ENCODE data around the gene ACTRT2.
A peak's percentile ranks its signal among the peaks of the same experiment; 100 is the strongest.

The ACTRT2 gene

GRCh38 chr1:3067671-3068563, 46.6 kb downstream of the ACTRT2 start:
- H3K27ac ChIP-seq = no peak overlapping the region
- H3K9me3 ChIP-seq = no peaks in the 10 kb centered on the region
- no peak for TF ChIP-seq CTCF (IDR thresholded peaks at IDR 0.05)
- H3K4me3 ChIP-seq (ENCODE audit: low read depth in 1 of 2, low read length in 1 of 2) = no peak overlapping the region
- no peaks in the 10 kb centered on the region for H3K36me3 ChIP-seq
- peaks cover 4 to 13% of the 10 kb centered on the region in 2 experiments for H3K4me1 ChIP-seq (ENCODE audit: control insufficient read depth in 1 of 2, insufficient read depth in 1 of 2, low read depth in 1 of 2, low read length in 1 of 2)
- H3K27me3 ChIP-seq = peaks cover 83% of the 10 kb centered on the region

- Histone ChIP-seq H3K27me3 (peaks cover 92% of the 10 kb centered on the region), H3K36me3 (no peaks in the 10 kb centered on the region), H3K27ac (no peak within 1 kb of the TSS), H3K4me3 (ENCODE audit: low read depth in 1 of 2, low read length in 1 of 2) (peak within 1 kb of the TSS; percentile 20 to 47), H3K4me1 (ENCODE audit: control insufficient read depth in 1 of 2, insufficient read depth in 1 of 2, low read depth in 1 of 2, low read length in 1 of 2) (peaks cover 4 to 13% of the 10 kb centered on the region in 2 experiments), H3K9me3 (no peaks in the 10 kb centered on the region)
- no peak for TF ChIP-seq CTCF (IDR thresholded peaks at IDR 0.05)
Measured at GRCh38 chr1:3068564-3069431, 47.5 kb downstream of the ACTRT2 start, which contains the start of gene PRDM16. TSS of gene PRDM16 (plus strand) at chr1:3069203. CDS start at chr1:3069260, 57 bp downstream.

GRCh38 chr1:3069491-3070308, 48.4 kb downstream of the ACTRT2 start:
- Histone ChIP-seq H3K4me1 (ENCODE audit: control insufficient read depth in 1 of 2, insufficient read depth in 1 of 2, low read depth in 1 of 2, low read length in 1 of 2) (peaks cover 4 to 13% of the 10 kb centered on the region in 2 experiments), H3K27ac (no peak overlapping the region), H3K36me3 (no peaks in the 10 kb centered on the region), H3K27me3 (peaks cover 99% of the 10 kb centered on the region), H3K9me3 (no peaks in the 10 kb centered on the region), H3K4me3 (ENCODE audit: low read depth in 1 of 2, low read length in 1 of 2) (peak overlapping the region; percentile 20 to 47)
- no peak for TF ChIP-seq CTCF (IDR thresholded peaks at IDR 0.05)

- Histone ChIP-seq H3K9me3 (no peaks in the 10 kb centered on the region), H3K27me3 (peaks cover 99% of the 10 kb centered on the region), H3K4me3 (ENCODE audit: low read depth in 1 of 2, low read length in 1 of 2) (peak overlapping the region in 1 of 2 experiments; percentile 28), H3K4me1 (ENCODE audit: control insufficient read depth in 1 of 2, insufficient read depth in 1 of 2, low read depth in 1 of 2, low read length in 1 of 2) (peaks cover 4 to 13% of the 10 kb centered on the region in 2 experiments), H3K27ac (no peak overlapping the region), H3K36me3 (no peaks in the 10 kb centered on the region)
- TF ChIP-seq CTCF (IDR thresholded peaks at IDR 0.05) = no peak
Measured at GRCh38 chr1:3070309-3070643, 49.0 kb downstream of the ACTRT2 start.

Measured in neutrophil (primary cell).